ENCODE measurements around the gene SLC35F6. TPM values are rescaled to one million over a fixed set of nuclear protein-coding genes. Genes with fewer than 3 reads are reported as not detected.

SLC35F6 gene
- total and polyA plus RNA-seq, 2 donors (not counting 1 experiment from before 2014, with no cell fraction given): 10.4 to 15.2 TPM

DNA sequence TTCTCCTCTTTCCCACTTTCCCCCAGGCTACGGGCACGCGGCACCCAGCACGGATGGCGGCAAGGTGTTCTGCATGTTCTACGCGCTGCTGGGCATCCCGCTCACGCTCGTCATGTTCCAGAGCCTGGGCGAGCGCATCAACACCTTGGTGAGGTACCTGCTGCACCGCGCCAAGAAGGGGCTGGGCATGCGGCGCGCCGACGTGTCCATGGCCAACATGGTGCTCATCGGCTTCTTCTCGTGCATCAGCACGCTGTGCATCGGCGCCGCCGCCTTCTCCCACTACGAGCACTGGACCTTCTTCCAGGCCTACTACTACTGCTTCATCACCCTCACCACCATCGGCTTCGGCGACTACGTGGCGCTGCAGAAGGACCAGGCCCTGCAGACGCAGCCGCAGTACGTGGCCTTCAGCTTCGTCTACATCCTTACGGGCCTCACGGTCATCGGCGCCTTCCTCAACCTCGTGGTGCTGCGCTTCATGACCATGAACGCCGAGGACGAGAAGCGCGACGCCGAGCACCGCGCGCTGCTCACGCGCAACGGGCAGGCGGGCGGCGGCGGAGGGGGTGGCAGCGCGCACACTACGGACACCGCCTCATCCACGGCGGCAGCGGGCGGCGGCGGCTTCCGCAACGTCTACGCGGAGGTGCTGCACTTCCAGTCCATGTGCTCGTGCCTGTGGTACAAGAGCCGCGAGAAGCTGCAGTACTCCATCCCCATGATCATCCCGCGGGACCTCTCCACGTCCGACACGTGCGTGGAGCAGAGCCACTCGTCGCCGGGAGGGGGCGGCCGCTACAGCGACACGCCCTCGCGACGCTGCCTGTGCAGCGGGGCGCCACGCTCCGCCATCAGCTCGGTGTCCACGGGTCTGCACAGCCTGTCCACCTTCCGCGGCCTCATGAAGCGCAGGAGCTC, 36.2 kb upstream of the SLC35F6 start:
- CTCF ChIA-PET: interaction anchor here (1.4 kb wide), 1 partner anchor 18 kb away, joined by 3 read pairs; no protein-coding TSS in a partner anchor

DNA sequence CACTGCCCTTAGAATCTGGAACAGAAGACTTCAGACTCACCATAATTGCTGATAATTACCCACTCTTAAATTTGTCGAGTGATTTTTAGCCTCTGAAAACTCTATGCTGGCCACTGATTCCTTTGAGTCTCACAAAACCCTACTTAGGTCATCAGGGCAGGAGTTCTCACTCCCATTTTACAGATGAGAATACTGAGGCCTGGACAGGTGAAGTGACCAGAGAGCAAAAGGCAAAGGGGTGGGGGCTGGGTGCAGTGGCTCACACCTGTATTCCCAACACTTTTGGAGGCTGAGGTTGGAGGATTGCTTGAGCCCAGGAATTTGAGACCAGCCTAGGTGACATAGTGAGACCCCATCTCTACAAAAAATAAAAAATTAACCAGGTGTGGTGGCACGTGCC, 34.8 kb upstream of the SLC35F6 start:
- no peaks in the 10 kb centered on the region for H3K36me3 ChIP-seq (replicated peaks in 1 of 2; ENCODE audit: control extremely low read depth in 1 of 2, control insufficient read depth in 1 of 2, extremely low read depth in 1 of 2, insufficient read depth in 2 of 2, low read length in 1 of 2)
- H3K4me1 Mint-ChIP-seq: no peaks in the 10 kb centered on the region
- H2AFZ ChIP-seq (ENCODE audit: insufficient read depth, low read depth, low read length, poor library complexity, severe bottlenecking): no peak overlapping the region
- H4K20me1 ChIP-seq (ENCODE audit: control insufficient read depth, insufficient read depth, low read length, poor library complexity, severe bottlenecking): no peaks in the 10 kb centered on the region
- ChIA-PET CTCF (no interaction called here), POLR2A (no interaction called here)
- no peak overlapping the region for H3K9ac ChIP-seq (ENCODE audit: low read length)
- no peak for ATAC-seq (ENCODE audit: low read depth)
- no peaks in the 10 kb centered on the region for H3K79me2 ChIP-seq (ENCODE audit: control insufficient read depth, insufficient read depth, low read length)
- H3K9me3 Mint-ChIP-seq (ENCODE audit: insufficient read depth): no peaks in the 10 kb centered on the region
- no peak overlapping the region for H3K4me2 ChIP-seq (replicated peaks; ENCODE audit: low read depth, low read length, poor library complexity, severe bottlenecking)
- TF ChIP-seq, protein P1, sequence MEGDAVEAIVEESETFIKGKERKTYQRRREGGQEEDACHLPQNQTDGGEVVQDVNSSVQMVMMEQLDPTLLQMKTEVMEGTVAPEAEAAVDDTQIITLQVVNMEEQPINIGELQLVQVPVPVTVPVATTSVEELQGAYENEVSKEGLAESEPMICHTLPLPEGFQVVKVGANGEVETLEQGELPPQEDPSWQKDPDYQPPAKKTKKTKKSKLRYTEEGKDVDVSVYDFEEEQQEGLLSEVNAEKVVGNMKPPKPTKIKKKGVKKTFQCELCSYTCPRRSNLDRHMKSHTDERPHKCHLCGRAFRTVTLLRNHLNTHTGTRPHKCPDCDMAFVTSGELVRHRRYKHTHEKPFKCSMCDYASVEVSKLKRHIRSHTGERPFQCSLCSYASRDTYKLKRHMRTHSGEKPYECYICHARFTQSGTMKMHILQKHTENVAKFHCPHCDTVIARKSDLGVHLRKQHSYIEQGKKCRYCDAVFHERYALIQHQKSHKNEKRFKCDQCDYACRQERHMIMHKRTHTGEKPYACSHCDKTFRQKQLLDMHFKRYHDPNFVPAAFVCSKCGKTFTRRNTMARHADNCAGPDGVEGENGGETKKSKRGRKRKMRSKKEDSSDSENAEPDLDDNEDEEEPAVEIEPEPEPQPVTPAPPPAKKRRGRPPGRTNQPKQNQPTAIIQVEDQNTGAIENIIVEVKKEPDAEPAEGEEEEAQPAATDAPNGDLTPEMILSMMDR (IDR thresholded peaks at IDR 0.05): no peak
- TF ChIP-seq EZH2 (IDR thresholded peaks at IDR 0.05; ENCODE audit: borderline replicate concordance, insufficient read depth, low read depth, low read length, poor library complexity, severe bottlenecking): no peak
- H3K27ac Mint-ChIP-seq: no peak overlapping the region
- no peak overlapping the region for H3K4me3 ChIP-seq (ENCODE audit: control extremely low read depth in 1 of 5, extremely low read depth in 1 of 5, insufficient read depth in 1 of 5, low read depth in 2 of 5, low read length in 4 of 5)
- intact Hi-C loops (cut with micrococcal nuclease): no loop called here
- 100% methylated on average over 2 of the region's 2 CpGs for WGBS (ENCODE audit: insufficient coverage)
- no peaks in the 10 kb centered on the region for H3K9me3 ChIP-seq (ENCODE audit: control extremely low read depth in 1 of 3, control insufficient read depth in 2 of 3, insufficient read depth in 1 of 3, low read length in 2 of 3)
- DNase-seq: no peak
- no peaks in the 10 kb centered on the region for H3K4me1 ChIP-seq (ENCODE audit: control insufficient read depth in 2 of 2, insufficient read depth in 2 of 2, low read length in 2 of 2)
- H3K27me3 ChIP-seq (replicated peaks in 1 of 4; ENCODE audit: control extremely low read depth in 1 of 4, control insufficient read depth in 3 of 4, insufficient read depth in 4 of 4, low read length in 3 of 4): peaks cover 0 to 13% (median 0%) of the 10 kb centered on the region in 4 experiments
- H3K27ac ChIP-seq (ENCODE audit: low read length in 2 of 2): no peak overlapping the region
- H3K27me3 Mint-ChIP-seq: peaks cover 28% of the 10 kb centered on the region
- H3K4me3 Mint-ChIP-seq: no peak overlapping the region

More for the DNA sequence above, 36.2 kb upstream of the SLC35F6 start:
- intact Hi-C loops (cut with micrococcal nuclease): no loop called here
- Histone ChIP-seq H3K27me3 (replicated peaks in 1 of 4; ENCODE audit: control extremely low read depth in 1 of 4, control insufficient read depth in 3 of 4, insufficient read depth in 4 of 4, low read length in 3 of 4) (peaks cover 0 to 18% (median 0%) of the 10 kb centered on the region in 4 experiments), H3K36me3 (replicated peaks in 1 of 2; ENCODE audit: control extremely low read depth in 1 of 2, control insufficient read depth in 1 of 2, extremely low read depth in 1 of 2, insufficient read depth in 2 of 2, low read length in 1 of 2) (no peaks in the 10 kb centered on the region), H4K20me1 (ENCODE audit: control insufficient read depth, insufficient read depth, low read length, poor library complexity, severe bottlenecking) (no peaks in the 10 kb centered on the region), H3K4me3 (ENCODE audit: control extremely low read depth in 1 of 5, extremely low read depth in 1 of 5, insufficient read depth in 1 of 5, low read depth in 2 of 5, low read length in 4 of 5) (no peak overlapping the region), H3K4me1 (ENCODE audit: control insufficient read depth in 2 of 2, insufficient read depth in 2 of 2, low read length in 2 of 2) (no peaks in the 10 kb centered on the region), H3K27ac (ENCODE audit: low read length in 2 of 2) (no peak overlapping the region), H3K4me2 (replicated peaks; ENCODE audit: low read depth, low read length, poor library complexity, severe bottlenecking) (peak overlapping the region; percentile 33), H3K9ac (ENCODE audit: low read length) (no peak overlapping the region), H2AFZ (ENCODE audit: insufficient read depth, low read depth, low read length, poor library complexity, severe bottlenecking) (peak overlapping the region; percentile 33), H3K9me3 (ENCODE audit: control extremely low read depth in 1 of 3, control insufficient read depth in 2 of 3, insufficient read depth in 1 of 3, low read length in 2 of 3) (no peaks in the 10 kb centered on the region), H3K79me2 (ENCODE audit: control insufficient read depth, insufficient read depth, low read length) (no peaks in the 10 kb centered on the region)
- WGBS (ENCODE audit: insufficient coverage): 63% methylated on average over 98 of the region's 101 CpGs
- no peaks in the 10 kb centered on the region for H3K9me3 Mint-ChIP-seq (ENCODE audit: insufficient read depth)
- DNase-seq (peak; percentile 13), ATAC-seq (ENCODE audit: low read depth) (no peak)
- POLR2A ChIA-PET: no interaction called here
- TF ChIP-seq EZH2 (IDR thresholded peaks at IDR 0.05; ENCODE audit: borderline replicate concordance, insufficient read depth, low read depth, low read length, poor library complexity, severe bottlenecking): no peak
- TF ChIP-seq, protein P1 (IDR thresholded peaks at IDR 0.05): no peak
- H3K4me1 Mint-ChIP-seq: no peaks in the 10 kb centered on the region
- H3K27me3 Mint-ChIP-seq: peaks cover 21% of the 10 kb centered on the region
- no peak overlapping the region for H3K27ac Mint-ChIP-seq
- no peak overlapping the region for H3K4me3 Mint-ChIP-seq

Measured in B cell (primary cell).